HG03066 (cell line): ENCODE data around the gene PDE6B.

Source experiments
- ATAC-seq: cut with Tn5 transposase; IDR thresholded peaks from one replicate; pipeline ENCODE4 v1.9.1; 2021; ENCODE audit warnings: low read depth; ENCODE audit not compliant: unreplicated experiment

Gene PDE6B

GRCh38 chr4:699816-700580 lies 74.6 kb downstream of the PDE6B start:
- ATAC-seq: no peak

GRCh38 chr4:700587-701264 lies 75.4 kb downstream of the PDE6B start:
- no peak for ATAC-seq

GRCh38 chr4:702618-703048 lies 77.3 kb downstream of the PDE6B start:
- ATAC-seq: no peak

GRCh38 chr4:703336-704197 lies 78.2 kb downstream of the PDE6B start:
- no peak for ATAC-seq

GRCh38 chr4:704198-704891 lies 79.0 kb downstream of the PDE6B start:
- no peak for ATAC-seq

- ATAC-seq: no peak
These were observed 79.6 kb downstream of the PDE6B start for GRCh38 chr4:704971-705277.

GRCh38 chr4:705278-706082 lies 80.1 kb downstream of the PDE6B start, which contains the start of gene PCGF3:
Gene PCGF3, plus strand, starts transcription at chr4:705832. Its CDS starts 27,849 bp downstream, at chr4:733681.
- ATAC-seq: peak; percentile 91

- peak; percentile 4 for ATAC-seq
These were observed 80.8 kb downstream of the PDE6B start for GRCh38 chr4:706083-706633.

- ATAC-seq: no peak
These were observed 81.6 kb downstream of the PDE6B start for GRCh38 chr4:706834-707598.

GRCh38 chr4:707929-708630 lies 82.7 kb downstream of the PDE6B start:
- no peak for ATAC-seq

- ATAC-seq: no peak
These were observed 83.2 kb downstream of the PDE6B start for GRCh38 chr4:708631-708933.

GRCh38 chr4:709348-709747 lies 84.0 kb downstream of the PDE6B start:
- ATAC-seq: no peak

- ATAC-seq: no peak
These were observed 84.7 kb downstream of the PDE6B start for GRCh38 chr4:710116-710515.

- ATAC-seq: no peak
These were observed 85.5 kb downstream of the PDE6B start for GRCh38 chr4:710916-711315.

- no peak for ATAC-seq
These were observed 86.7 kb downstream of the PDE6B start for GRCh38 chr4:712093-712492.

- no peak for ATAC-seq
These were observed 87.7 kb downstream of the PDE6B start for GRCh38 chr4:712916-713632.

- ATAC-seq: no peak
These were observed 88.7 kb downstream of the PDE6B start for GRCh38 chr4:714087-714486.
